ENCODE data around the gene PDGFB. TPM values are rescaled to one million over a fixed set of nuclear protein-coding genes. Genes with fewer than 3 reads are reported as not detected.

PDGFB gene
- total RNA-seq, 2 donors from 2014 or later: 9.9 to 16.4 TPM

DNA sequence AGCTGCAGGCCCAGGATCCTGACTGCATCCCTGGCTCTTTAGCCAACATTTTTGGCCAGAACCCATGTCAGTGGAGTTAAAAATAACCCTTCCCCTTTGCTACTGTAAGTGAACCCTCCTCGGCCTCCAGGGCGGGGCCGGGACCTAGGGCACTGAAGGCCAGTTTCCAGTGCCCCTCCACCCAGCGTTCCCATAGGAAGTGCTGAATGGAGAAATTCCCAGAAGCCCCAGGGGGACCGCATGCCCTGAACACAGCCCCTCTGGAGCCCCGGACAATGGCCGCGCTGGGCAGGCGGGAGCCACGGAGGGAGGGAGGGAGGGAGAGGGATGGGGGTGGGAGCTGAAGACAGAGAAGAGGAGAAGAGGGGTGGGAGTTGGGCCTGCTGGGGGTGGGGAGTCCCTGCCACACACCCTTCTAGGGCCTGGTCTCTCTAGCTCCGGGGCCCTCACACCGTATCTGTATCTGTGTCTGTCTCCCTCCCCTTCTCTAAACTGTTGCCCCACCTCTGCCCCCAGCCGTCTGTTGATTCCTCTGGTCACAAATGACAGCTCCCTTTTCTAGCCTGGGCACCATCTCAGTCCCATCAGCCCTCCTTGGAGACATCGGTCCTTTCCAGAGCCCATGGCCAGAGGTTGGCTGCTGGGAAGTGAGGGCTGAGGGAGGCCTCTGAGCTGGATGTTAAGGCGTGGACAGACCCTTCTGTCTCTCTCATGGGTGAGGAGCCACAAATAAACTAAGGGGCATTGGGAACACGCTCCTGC, 10.9 kb downstream of the PDGFB start:
- intact Hi-C loops (cut with DNase I): no loop called here
- Histone ChIP-seq H3K4me1 (replicated peaks) (peaks cover 21% of the 10 kb centered on the region), H3K9me3 (no peaks in the 10 kb centered on the region), H3K27ac (peak overlapping the region in 1 of 2 donors; percentile 7), H3K27me3 (replicated peaks; ENCODE audit: insufficient read depth) (no peaks in the 10 kb centered on the region), H3K36me3 (no peaks in the 10 kb centered on the region), H3K4me3 (no peak overlapping the region)
- TF ChIP-seq, protein P1, sequence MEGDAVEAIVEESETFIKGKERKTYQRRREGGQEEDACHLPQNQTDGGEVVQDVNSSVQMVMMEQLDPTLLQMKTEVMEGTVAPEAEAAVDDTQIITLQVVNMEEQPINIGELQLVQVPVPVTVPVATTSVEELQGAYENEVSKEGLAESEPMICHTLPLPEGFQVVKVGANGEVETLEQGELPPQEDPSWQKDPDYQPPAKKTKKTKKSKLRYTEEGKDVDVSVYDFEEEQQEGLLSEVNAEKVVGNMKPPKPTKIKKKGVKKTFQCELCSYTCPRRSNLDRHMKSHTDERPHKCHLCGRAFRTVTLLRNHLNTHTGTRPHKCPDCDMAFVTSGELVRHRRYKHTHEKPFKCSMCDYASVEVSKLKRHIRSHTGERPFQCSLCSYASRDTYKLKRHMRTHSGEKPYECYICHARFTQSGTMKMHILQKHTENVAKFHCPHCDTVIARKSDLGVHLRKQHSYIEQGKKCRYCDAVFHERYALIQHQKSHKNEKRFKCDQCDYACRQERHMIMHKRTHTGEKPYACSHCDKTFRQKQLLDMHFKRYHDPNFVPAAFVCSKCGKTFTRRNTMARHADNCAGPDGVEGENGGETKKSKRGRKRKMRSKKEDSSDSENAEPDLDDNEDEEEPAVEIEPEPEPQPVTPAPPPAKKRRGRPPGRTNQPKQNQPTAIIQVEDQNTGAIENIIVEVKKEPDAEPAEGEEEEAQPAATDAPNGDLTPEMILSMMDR (IDR thresholded peaks at IDR 0.05): no peak
- TF ChIP-seq POLR2A (IDR thresholded peaks at IDR 0.05) (no peak), POLR2AphosphoS5 (IDR thresholded peaks at IDR 0.05) (no peak)
- DNase-seq (ENCODE audit: low spot score): no peak
- 72% methylated on average over 16 of the region's 16 CpGs for WGBS

DNA sequence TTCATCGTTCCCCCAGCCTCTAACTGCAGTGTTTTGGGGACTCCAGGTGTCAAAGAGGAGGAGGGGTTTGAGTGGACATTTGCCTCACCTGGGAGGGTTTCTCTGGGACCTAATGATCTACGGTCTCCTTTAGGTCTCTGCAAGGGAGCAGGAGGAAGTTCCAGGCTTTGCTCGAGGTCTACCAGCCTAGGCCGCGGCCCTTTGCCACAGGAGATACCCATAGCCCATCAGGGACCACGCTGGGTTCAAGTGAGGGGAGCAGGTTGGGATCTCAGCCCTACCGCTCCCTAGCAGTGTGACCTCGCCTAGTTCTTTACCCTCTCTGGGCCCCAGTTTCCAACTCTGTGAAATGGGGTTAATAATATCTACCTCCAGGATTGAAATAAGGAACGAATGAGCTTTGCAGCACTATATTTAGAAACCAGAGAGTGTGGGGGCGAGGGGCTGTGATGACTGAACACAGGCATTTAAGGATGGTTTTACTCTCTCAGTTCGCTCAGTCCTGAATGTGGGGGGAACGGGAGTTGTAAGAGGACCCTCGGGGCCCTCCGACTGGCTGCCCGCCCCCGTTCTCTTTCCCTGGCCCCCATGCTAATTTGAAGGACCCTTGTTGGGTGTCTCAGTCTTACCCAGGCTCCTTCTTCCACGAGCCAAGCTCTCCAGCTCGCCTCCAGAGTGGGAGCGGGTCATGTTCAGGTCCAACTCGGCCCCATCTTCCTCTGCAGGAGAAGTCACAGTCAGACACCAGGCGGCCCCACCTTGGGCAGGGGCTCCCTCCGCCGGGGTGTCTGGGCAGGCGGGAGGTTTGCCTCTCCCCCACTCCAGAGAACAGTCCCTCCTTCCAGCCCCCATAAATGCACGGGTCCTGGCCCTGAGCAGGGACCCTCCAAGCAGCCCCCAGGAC, 11.7 kb downstream of the PDGFB start:
- WGBS: 83% methylated on average over 25 of the region's 25 CpGs
- H3K27ac ChIP-seq: no peak overlapping the region
- no peaks in the 10 kb centered on the region for H3K9me3 ChIP-seq
- no peaks in the 10 kb centered on the region for H3K27me3 ChIP-seq (replicated peaks; ENCODE audit: insufficient read depth)
- intact Hi-C loops (cut with DNase I): no loop called here
- DNase-seq (ENCODE audit: low spot score): no peak
- H3K4me3 ChIP-seq: no peak overlapping the region
- H3K4me1 ChIP-seq (replicated peaks): peaks cover 18% of the 10 kb centered on the region
- TF ChIP-seq, protein P1 (IDR thresholded peaks at IDR 0.05): no peak
- TF ChIP-seq POLR2A (IDR thresholded peaks at IDR 0.05): no peak
- no peak for TF ChIP-seq POLR2AphosphoS5 (IDR thresholded peaks at IDR 0.05)
- H3K36me3 ChIP-seq: no peaks in the 10 kb centered on the region

DNA sequence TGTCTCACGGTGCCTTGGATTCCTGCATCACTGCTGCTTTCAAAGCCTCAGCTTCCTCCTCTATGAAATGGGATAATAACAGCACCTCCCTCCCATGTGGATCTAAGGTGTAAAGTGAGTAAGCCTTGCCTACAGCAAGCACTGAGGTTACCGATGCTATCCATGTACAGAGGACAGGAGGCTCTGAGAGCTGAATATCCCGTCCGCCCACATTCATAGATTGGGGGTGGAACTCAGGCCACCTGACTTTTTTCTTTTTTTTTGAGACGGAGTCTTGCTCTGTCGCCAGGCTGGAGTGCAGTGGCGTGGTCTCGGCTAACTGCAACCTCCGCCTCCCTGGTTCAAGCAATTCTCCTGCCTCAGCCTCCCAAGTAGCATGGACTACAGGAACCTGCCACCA, 12.5 kb downstream of the PDGFB start:
- H3K4me1 ChIP-seq (replicated peaks): peaks cover 11% of the 10 kb centered on the region
- no peak for DNase-seq (ENCODE audit: low spot score)
- H3K9me3 ChIP-seq: no peaks in the 10 kb centered on the region
- H3K36me3 ChIP-seq: no peaks in the 10 kb centered on the region
- intact Hi-C loops (cut with DNase I): no loop called here
- H3K4me3 ChIP-seq: no peak overlapping the region
- TF ChIP-seq POLR2AphosphoS5 (IDR thresholded peaks at IDR 0.05): no peak
- no peaks in the 10 kb centered on the region for H3K27me3 ChIP-seq (replicated peaks; ENCODE audit: insufficient read depth)
- no peak overlapping the region for H3K27ac ChIP-seq
- WGBS: 86% methylated on average over 8 of the region's 9 CpGs

DNA sequence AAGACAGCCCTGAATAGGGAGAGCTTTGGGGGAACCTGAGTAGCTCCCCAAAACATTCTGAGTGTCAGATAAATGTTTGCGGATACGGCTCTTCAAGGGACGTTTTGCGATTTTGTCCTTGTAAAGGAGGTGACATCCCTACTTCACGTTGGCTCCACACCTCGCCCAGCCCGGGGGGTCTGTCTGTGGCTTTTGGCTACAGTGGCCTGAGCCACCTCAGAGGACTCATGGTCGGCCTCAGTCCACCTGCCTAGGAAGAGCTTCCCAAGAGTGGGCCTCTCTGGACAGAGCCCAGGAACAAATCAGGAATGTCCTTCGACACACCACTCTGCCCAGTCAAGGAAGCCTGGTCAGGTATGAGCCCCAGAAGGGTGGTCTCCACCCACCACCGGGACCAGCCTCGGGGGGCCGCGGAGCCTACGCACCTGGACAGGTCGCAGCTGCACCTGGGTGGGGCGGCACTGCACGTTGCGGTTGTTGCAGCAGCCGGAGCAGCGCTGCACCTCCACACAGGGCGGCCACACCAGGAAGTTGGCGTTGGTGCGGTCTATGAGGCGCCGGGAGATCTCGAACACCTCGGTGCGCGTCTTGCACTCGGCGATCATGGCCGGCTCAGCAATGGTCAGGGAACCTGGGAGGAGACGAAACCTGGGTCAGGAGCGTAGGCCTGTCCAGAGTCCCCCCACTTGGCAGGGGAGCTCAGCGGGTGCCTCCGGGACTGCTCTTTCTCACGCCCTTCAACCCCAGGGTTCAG, 13.4 kb downstream of the PDGFB start:
- H3K4me3 ChIP-seq: no peak overlapping the region
- intact Hi-C loops (cut with DNase I): no loop called here
- no peak overlapping the region for H3K27ac ChIP-seq
- WGBS: 93% methylated on average over 36 of the region's 37 CpGs
- no peaks in the 10 kb centered on the region for H3K9me3 ChIP-seq
- TF ChIP-seq, protein P1 (IDR thresholded peaks at IDR 0.05): no peak
- no peak for TF ChIP-seq POLR2A (IDR thresholded peaks at IDR 0.05)
- peaks cover 2% of the 10 kb centered on the region for H3K4me1 ChIP-seq (replicated peaks)
- DNase-seq (ENCODE audit: low spot score): no peak
- no peaks in the 10 kb centered on the region for H3K36me3 ChIP-seq
- no peaks in the 10 kb centered on the region for H3K27me3 ChIP-seq (replicated peaks; ENCODE audit: insufficient read depth)

Measured in prostate gland (tissue), 2 donors.